NCI-H2107 treated with DMSO at 0.1 percent for 48 hours (cell line): Measurements from ENCODE around the gene PPP2R2D.
"Not testable (repeated sequence)": the region's sequence is repeated elsewhere in the genome, so short reads cannot be mapped to it uniquely, and the experiment has no call there.

Source experiments
- DNase-seq: peaks from one replicate; lab custom pipeline; 2025; ENCODE audit not compliant: unreplicated experiment; lab: John Stamatoyannopoulos, UW

PPP2R2D gene

DNA sequence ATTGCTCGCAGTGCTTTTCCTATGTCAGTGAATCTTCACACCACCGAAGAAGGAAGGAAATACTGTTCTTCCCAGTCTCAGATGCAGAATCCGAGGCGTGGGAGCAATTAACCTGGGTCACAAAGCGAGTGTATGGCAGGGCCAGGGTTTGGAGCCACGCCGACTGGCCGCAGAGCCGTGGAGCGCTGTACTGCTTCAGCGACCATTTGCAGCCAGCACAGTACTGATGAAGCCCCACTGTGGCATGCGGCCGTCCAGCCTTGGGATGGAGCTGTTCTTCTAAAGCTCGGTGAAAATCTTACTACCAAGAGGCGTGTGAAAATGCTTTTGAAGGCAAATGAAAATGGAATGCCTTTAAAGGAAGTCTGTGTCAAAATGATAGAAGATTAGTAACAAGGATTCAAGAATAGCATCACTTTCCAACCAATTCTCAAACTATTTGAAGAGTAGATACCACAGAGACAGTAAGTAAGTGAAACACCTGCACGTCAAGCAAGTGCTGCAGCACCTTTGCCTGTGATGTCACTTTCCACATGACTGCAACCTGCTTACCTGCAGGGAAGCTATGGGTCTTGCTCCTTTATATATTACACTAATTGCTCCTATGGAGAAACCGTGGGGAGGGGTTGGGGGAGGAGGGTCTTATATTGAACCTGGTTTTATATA is 4.9 kb downstream of the PPP2R2D start:
- DNase-seq = no peak

DNA sequence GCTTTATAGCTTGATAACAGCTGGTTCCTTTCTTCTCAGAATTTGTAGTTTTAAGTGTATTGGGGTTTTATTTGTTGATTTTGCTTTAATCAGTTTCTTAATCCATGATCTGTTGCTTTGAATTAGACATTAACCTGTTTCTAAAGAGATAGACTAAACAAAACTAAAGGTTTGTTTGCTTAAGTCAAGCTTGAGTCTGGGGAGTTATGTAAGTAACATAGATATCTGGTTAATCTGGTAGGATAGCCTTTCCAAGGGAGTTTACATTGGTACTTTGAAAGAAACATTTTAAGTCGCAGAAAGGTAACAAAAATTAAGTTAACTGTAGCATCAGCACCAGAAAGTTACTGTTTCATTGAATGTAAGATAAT is 5.4 kb downstream of the PPP2R2D start:
- DNase-seq = no peak

DNA sequence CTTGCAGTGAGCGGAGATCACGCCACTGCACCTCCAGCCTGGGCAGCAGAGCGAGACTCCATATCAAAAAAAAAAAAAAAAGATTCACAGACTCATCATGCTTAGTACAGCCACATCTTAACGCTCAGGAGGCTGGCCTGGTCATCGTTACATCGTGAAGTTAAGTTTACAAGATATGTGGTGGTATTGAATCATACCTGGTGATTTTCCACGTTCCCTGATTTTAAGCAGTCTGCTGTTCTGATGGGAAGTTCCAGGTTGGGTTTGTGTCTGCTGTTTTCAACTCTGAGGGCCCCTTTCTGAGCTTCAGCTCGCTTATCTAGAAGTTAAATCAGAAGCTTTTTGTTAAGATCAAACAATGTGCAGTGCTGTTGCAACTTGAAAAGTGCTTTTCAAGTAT is 6.9 kb downstream of the PPP2R2D start:
- no peak for DNase-seq

DNA sequence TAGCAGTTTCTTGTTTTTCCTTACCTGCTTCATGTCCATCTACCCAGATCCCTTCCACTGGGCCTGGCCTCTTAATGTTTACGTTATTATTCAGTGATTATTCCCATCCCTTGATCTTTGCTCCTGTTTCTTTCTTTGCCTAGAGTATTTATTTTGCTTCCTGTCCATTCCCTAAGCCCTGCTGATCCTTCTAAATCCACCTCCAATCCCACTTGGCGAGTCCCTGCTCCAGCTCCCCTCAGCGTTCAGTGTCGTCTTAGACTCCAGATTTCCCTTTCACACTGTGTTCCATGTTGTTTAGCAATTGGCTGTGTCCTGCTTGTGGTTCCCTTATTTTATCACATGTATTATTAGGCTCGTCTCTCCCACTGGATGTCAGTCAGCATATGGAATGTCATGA is 7.3 kb downstream of the PPP2R2D start:
- no peak for DNase-seq

- DNase-seq = no peak
Measured at GRCh38 chr10:131909014-131909808, 8.4 kb downstream of the PPP2R2D start.

GRCh38 chr10:131909929-131910328 is 9.1 kb downstream of the PPP2R2D start:
- no peak for DNase-seq

- no peak for DNase-seq
Measured at GRCh38 chr10:131910663-131911314, 10.0 kb downstream of the PPP2R2D start.

GRCh38 chr10:131911451-131911850 is 10.6 kb downstream of the PPP2R2D start:
- no peak for DNase-seq

- DNase-seq = no peak
Measured at GRCh38 chr10:131912620-131913019, 11.8 kb downstream of the PPP2R2D start.

GRCh38 chr10:131915484-131915883 is 14.7 kb downstream of the PPP2R2D start:
- no peak for DNase-seq

- no peak for DNase-seq
Measured at GRCh38 chr10:131915990-131916766, 15.4 kb downstream of the PPP2R2D start.

DNA sequence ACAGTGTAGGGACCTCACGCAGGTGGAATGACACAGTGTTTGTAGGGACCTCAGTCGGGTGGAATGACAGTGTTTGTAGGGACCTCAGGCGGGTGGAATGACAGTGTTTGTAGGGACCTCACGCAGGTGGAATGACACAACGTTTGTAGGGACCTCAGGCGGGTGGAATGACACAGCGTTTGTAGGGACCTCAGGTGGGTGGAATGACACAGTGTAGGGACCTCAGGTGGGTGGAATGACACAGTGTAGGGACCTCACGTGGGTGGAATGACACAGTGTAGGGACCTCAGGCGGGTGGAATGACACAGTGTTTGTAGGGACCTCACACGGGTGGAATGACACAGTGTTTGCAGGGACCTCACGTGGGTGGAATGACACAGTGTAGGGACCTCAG is 16.0 kb downstream of the PPP2R2D start:
- not testable (repeated sequence) for DNase-seq

DNA sequence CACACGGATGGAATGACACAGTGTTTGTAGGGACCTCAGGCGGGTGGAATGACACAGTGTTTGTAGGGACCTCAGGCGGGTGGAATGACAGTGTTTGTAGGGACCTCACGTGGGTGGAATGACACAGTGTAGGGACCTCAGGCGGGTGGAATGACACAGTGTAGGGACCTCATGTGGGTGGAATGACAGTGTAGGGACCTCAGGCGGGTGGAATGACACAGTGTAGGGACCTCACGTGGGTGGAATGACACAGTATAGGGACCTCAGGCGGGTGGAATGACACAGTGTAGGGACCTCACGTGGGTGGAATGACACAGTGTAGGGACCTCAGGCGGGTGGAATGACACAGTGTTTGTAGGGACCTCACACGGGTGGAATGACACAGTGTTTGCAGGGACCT is 16.7 kb downstream of the PPP2R2D start:
- DNase-seq = not testable (repeated sequence)

GRCh38 chr10:131919461-131919860 is 18.7 kb downstream of the PPP2R2D start:
- DNase-seq = not testable (repeated sequence)

- DNase-seq = no peak
Measured at GRCh38 chr10:131920151-131920550, 19.3 kb downstream of the PPP2R2D start.

DNA sequence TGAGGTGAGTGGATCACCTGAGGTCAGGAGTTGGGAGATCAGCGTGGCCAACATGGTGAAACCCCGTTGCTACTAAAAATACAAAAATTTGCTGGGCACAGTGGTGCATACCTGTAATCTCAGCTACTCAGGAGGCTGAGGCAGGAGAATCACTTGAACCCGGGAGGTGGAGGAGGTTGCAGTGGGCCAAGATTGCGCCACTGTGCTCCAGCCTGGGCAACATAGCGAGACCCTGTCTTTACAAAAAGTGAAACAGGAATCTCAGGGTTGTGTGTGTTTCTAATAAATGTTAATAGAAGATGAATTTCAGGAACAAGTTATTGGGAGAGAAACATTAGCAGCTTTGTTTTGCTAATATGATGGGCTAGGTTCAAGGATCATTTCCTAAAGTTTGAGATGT is 19.9 kb downstream of the PPP2R2D start:
- DNase-seq = no peak

DNA sequence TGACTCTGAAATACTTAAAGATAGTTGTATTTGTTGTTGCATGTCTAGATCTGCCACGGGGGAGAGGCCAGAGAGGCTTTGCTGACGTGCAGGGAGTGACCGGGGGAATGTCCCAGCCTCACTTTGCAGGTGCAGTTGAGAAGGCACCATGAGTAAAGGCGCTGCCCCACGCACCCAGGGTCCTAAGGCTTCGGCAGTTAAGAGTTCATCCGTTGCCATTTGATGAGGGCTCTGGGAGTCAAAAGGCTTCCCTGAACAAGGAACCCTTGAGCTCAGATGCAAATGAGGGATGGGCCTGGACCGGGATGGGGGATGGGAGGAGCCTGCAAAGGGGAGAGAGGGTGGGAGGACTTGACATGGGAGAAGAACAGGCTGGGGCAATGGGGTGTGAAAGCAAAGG is 20.4 kb downstream of the PPP2R2D start:
- no peak for DNase-seq

GRCh38 chr10:131923038-131923756 is 22.4 kb downstream of the PPP2R2D start:
- no peak for DNase-seq

DNA sequence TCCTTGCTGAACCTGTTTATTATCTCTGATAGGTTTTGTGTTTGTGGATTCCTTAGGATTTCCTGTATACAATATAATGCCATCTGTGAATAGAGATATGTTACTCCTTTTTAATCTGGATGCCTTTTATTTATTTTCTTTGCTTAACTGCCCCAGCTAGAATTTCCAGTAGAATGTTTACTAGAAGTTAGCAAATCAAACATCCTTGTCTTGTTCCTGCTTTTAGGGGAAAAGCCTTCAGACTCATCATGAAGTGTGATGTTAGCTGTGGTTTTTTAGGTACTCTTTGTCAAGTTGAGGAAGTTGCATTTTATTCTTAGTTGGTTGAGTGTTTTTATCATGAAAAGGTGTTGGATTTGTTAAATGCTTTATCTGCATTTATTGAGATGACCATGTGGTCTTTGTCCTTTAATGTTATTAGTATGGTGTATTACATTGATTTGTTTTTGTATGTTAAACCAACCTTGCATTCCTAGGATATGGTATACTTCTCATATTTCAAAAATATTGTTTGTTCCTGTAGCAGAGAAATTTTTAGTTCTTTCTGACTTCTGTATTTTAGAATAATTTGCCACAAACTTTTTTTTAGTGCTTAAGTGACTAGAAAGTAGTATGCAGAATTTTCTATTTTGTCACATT is 24.3 kb downstream of the PPP2R2D start:
- no peak for DNase-seq

GRCh38 chr10:131925716-131926115 is 24.9 kb downstream of the PPP2R2D start:
- no peak for DNase-seq
